HL-60 (cell line): Measurements from ENCODE around the gene BEND3.
"Not testable (repeated sequence)": the region's sequence is repeated elsewhere in the genome, so short reads cannot be mapped to it uniquely, and the experiment has no call there.

ENCODE experiments used
- DNase-seq, 2 experiments: peaks; one replicate each; pipeline ENCODE4 v3.0.0-alpha.2; 2010 to 2020; ENCODE audit warnings: low read depth in 1 of 2, low spot score in 1 of 2
- H3K27ac ChIP-seq: fragments of 250-450 bp; sonication (Bioruptor Pico); replicated peaks from 2 replicates; pipeline ENCODE4 v1.5.1; 2020; ENCODE audit warnings: mild to moderate bottlenecking, moderate library complexity
- H3K27me3 ChIP-seq: fragments of 250-450 bp; sonication (Bioruptor Pico); 2 replicates; pipeline ENCODE4 v1.5.1; 2021; ENCODE audit warnings: mild to moderate bottlenecking, moderate library complexity; ENCODE audit not compliant: insufficient read depth, poor library complexity, severe bottlenecking
- H3K4me3 ChIP-seq: replicated peaks from 2 replicates; pipeline ENCODE4 v1.5.1; 2011; ENCODE audit warnings: mild to moderate bottlenecking, control low read depth, low read length; ENCODE audit not compliant: insufficient read depth
- CTCF ChIP-seq: IDR thresholded peaks from one replicate; pipeline ENCODE4 v1.5.1; 2011; ENCODE audit warnings: low read length, control low read depth, inconsistent platforms; ENCODE audit not compliant: insufficient read depth
- GABPA ChIP-seq: IDR thresholded peaks from 2 replicates; pipeline ENCODE4 v1.6.1; 2012; ENCODE audit warnings: low read depth
- POLR2AphosphoS5 ChIP-seq: IDR thresholded peaks from 2 replicates; pipeline ENCODE4 v1.6.1; 2012; ENCODE audit warnings: low read depth
- REST ChIP-seq: IDR thresholded peaks from 2 replicates; pipeline ENCODE4 v1.6.1; 2012; ENCODE audit warnings: low read depth; ENCODE audit not compliant: insufficient replicate concordance
- SPI1 ChIP-seq: IDR thresholded peaks from 2 replicates; pipeline ENCODE4 v1.6.1; 2012; ENCODE audit warnings: low read depth, mild to moderate bottlenecking, borderline replicate concordance

Gene BEND3

GRCh38 chr6:107144014-107144413 lies 28.7 kb upstream of the BEND3 start:
- H3K27ac ChIP-seq, result no peak overlapping the region
- no peak for TF ChIP-seq SPI1
- TF ChIP-seq POLR2AphosphoS5, result no peak
- TF ChIP-seq GABPA, result no peak
- no peak for TF ChIP-seq REST
- TF ChIP-seq CTCF, result no peak
- H3K27me3 ChIP-seq, result no peaks in the 10 kb centered on the region
- no peak for DNase-seq
- no peak overlapping the region for H3K4me3 ChIP-seq

GRCh38 chr6:107140581-107140980 lies 25.3 kb upstream of the BEND3 start:
- Histone ChIP-seq H3K27me3 (no peaks in the 10 kb centered on the region), H3K27ac (no peak overlapping the region), H3K4me3 (no peak overlapping the region)
- no peak for DNase-seq
- TF ChIP-seq SPI1 (no peak), GABPA (no peak), REST (no peak), CTCF (no peak), POLR2AphosphoS5 (no peak)

- not testable (repeated sequence) for DNase-seq, H3K27ac ChIP-seq, H3K4me3 ChIP-seq, H3K27me3 ChIP-seq
These were observed 21.0 kb upstream of the BEND3 start for GRCh38 chr6:107136324-107136723.

GRCh38 chr6:107135048-107135680 lies 19.8 kb upstream of the BEND3 start:
- H3K27ac ChIP-seq, H3K27me3 ChIP-seq, DNase-seq, H3K4me3 ChIP-seq: not testable (repeated sequence)

- H3K4me3 ChIP-seq, result no peak overlapping the region
- H3K27me3 ChIP-seq, result no peaks in the 10 kb centered on the region
- TF ChIP-seq REST, result no peak
- DNase-seq, result no peak
- no peak overlapping the region for H3K27ac ChIP-seq
These were observed 17.1 kb upstream of the BEND3 start for GRCh38 chr6:107132330-107132954.
